HL-60 (cell line): ENCODE results near the gene GNPAT.

ENCODE experiments used
- DNase-seq, 2 experiments: peaks; one replicate each; pipeline ENCODE4 v3.0.0-alpha.2; 2010 to 2020; ENCODE audit warnings: low read depth in 1 of 2, low spot score in 1 of 2
- H3K27ac ChIP-seq: fragments of 250-450 bp; sonication (Bioruptor Pico); replicated peaks from 2 replicates; pipeline ENCODE4 v1.5.1; 2020; ENCODE audit warnings: mild to moderate bottlenecking, moderate library complexity
- H3K27me3 ChIP-seq: fragments of 250-450 bp; sonication (Bioruptor Pico); 2 replicates; pipeline ENCODE4 v1.5.1; 2021; ENCODE audit warnings: mild to moderate bottlenecking, moderate library complexity; ENCODE audit not compliant: insufficient read depth, poor library complexity, severe bottlenecking
- H3K4me3 ChIP-seq: replicated peaks from 2 replicates; pipeline ENCODE4 v1.5.1; 2011; ENCODE audit warnings: mild to moderate bottlenecking, control low read depth, low read length; ENCODE audit not compliant: insufficient read depth
- GABPA ChIP-seq: IDR thresholded peaks from 2 replicates; pipeline ENCODE4 v1.6.1; 2012; ENCODE audit warnings: low read depth
- POLR2AphosphoS5 ChIP-seq: IDR thresholded peaks from 2 replicates; pipeline ENCODE4 v1.6.1; 2012; ENCODE audit warnings: low read depth
- REST ChIP-seq: IDR thresholded peaks from 2 replicates; pipeline ENCODE4 v1.6.1; 2012; ENCODE audit warnings: low read depth; ENCODE audit not compliant: insufficient replicate concordance
- SPI1 ChIP-seq: IDR thresholded peaks from 2 replicates; pipeline ENCODE4 v1.6.1; 2012; ENCODE audit warnings: low read depth, mild to moderate bottlenecking, borderline replicate concordance
- TF ChIP-seq, protein P1 (sequence below): IDR thresholded peaks from one replicate; pipeline ENCODE4 v1.5.1; 2011; ENCODE audit warnings: low read length, control low read depth, inconsistent platforms; ENCODE audit not compliant: insufficient read depth

Gene GNPAT

GRCh38 chr1:231206856-231207255 lies 34.2 kb upstream of the GNPAT start:
- H3K4me3 ChIP-seq, result no peak overlapping the region
- H3K27ac ChIP-seq, result no peak overlapping the region
- no peaks in the 10 kb centered on the region for H3K27me3 ChIP-seq
- no peak for TF ChIP-seq POLR2AphosphoS5
- peak; percentile 10; the same call in 1 of the 2 replicates for TF ChIP-seq SPI1
- no peak for DNase-seq

DNA sequence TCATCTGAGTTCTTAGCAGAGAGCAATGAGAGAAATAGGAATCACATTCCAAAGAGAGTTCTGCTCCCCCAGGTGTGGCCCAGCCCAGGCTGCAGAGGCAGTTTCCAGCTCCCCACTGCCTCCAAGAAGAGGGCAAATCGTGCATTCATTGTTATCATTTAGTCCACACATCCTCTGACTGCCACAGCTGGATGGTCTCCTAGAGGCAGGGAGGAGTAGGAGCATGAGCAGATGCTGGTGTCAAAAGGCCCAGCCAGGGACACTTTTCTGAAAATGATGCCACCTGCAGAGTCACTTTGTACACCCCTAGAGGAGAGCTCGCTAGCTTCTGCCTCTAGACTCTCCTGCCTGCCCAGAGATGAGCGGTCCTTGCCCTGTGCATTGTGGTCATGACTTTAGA lies 33.6 kb upstream of the GNPAT start:
- Histone ChIP-seq H3K27me3 (no peaks in the 10 kb centered on the region), H3K27ac (no peak overlapping the region), H3K4me3 (no peak overlapping the region)
- TF ChIP-seq REST, result no peak
- no peak for TF ChIP-seq SPI1
- TF ChIP-seq, protein P1, sequence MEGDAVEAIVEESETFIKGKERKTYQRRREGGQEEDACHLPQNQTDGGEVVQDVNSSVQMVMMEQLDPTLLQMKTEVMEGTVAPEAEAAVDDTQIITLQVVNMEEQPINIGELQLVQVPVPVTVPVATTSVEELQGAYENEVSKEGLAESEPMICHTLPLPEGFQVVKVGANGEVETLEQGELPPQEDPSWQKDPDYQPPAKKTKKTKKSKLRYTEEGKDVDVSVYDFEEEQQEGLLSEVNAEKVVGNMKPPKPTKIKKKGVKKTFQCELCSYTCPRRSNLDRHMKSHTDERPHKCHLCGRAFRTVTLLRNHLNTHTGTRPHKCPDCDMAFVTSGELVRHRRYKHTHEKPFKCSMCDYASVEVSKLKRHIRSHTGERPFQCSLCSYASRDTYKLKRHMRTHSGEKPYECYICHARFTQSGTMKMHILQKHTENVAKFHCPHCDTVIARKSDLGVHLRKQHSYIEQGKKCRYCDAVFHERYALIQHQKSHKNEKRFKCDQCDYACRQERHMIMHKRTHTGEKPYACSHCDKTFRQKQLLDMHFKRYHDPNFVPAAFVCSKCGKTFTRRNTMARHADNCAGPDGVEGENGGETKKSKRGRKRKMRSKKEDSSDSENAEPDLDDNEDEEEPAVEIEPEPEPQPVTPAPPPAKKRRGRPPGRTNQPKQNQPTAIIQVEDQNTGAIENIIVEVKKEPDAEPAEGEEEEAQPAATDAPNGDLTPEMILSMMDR, result no peak
- TF ChIP-seq POLR2AphosphoS5, result no peak
- TF ChIP-seq GABPA, result no peak
- DNase-seq, result no peak

- Histone ChIP-seq H3K27ac (no peak overlapping the region), H3K4me3 (no peak overlapping the region), H3K27me3 (no peaks in the 10 kb centered on the region)
- no peak for TF ChIP-seq SPI1
- no peak for TF ChIP-seq GABPA
- no peak for DNase-seq
These were observed 32.0 kb upstream of the GNPAT start for GRCh38 chr1:231208980-231209379.

DNA sequence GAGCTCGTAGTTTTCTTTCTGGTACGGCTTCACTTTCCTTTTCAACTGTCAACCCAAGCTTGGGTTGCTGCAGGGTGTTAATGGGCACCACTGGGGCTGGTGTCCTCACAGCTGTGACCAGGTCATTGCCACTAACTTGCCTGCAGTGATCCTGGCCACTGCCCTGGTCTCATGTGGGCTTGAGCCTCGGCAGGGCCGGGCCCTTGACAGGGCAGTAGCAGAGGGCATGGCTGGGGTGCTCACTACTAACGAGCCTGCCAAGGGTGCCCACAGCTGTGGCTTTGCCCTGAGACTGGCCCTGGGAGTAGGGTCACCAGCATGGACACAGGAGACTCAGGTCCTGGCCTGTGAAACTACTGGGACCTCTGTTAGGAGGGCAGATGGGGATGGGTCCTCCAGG lies 31.5 kb upstream of the GNPAT start:
- Histone ChIP-seq H3K27me3 (no peaks in the 10 kb centered on the region), H3K4me3 (no peak overlapping the region), H3K27ac (no peak overlapping the region)
- no peak for TF ChIP-seq SPI1
- TF ChIP-seq, protein P1, result no peak
- no peak for TF ChIP-seq REST
- TF ChIP-seq GABPA, result no peak
- no peak for TF ChIP-seq POLR2AphosphoS5
- DNase-seq, result no peak

DNA sequence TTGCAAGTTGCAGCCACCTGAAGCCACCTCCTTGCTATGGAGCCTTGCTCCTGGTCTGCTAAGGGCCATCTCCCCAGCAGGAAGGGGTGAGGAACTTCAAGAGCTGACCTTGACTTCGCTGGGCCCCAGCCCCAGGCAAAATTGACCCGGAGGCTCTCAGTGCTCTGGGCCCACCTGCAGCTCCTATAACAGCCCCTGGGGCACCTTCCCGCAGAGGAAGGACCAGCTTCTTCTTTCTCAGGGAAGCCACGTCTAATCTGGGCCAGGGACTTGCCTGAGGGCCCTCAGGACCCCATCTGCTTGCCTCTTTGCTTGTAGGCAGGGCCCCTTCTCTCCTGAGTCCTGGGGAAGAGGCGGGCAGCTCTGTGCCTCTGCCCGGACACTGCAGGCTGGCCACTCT lies 30.9 kb upstream of the GNPAT start:
- H3K27me3 ChIP-seq, result no peaks in the 10 kb centered on the region
- H3K27ac ChIP-seq, result no peak overlapping the region
- no peak for TF ChIP-seq SPI1
- TF ChIP-seq GABPA, result no peak
- no peak for TF ChIP-seq POLR2AphosphoS5
- TF ChIP-seq, protein P1, result no peak
- no peak for TF ChIP-seq REST
- DNase-seq, result no peak
- H3K4me3 ChIP-seq, result no peak overlapping the region
